Measurements from ENCODE around the gene LRRC32. TPM values are rescaled to one million over a fixed set of nuclear protein-coding genes. Genes with fewer than 3 reads are reported as not detected.

The LRRC32 gene
- total RNA-seq, 4 donors from 2014 or later: 14.5 to 35.5 (median 23.4) TPM

- in situ Hi-C loops (cut with MboI; ENCODE audit: low sequenced_read_pairs in 4 of 4): no loop called here
- H3K27ac ChIP-seq: peak overlapping the region in 3 of 4 donors; percentile 42 to 67 (median 64)
- intact Hi-C loops (cut with DNase I; ENCODE audit: low total_unique reads): no loop called here
- no peak for ATAC-seq
- H3K4me3 ChIP-seq: no peak overlapping the region
- DNase-seq: no peak
- no peaks in the 10 kb centered on the region for H3K9me3 ChIP-seq
- peaks cover 0 to 3% of the 10 kb centered on the region in 2 donors for H3K4me1 ChIP-seq
- peaks cover 0 to 5% of the 10 kb centered on the region in 2 donors for H3K36me3 ChIP-seq
- H3K27me3 ChIP-seq: no peaks in the 10 kb centered on the region
- TF ChIP-seq POLR2A (IDR thresholded peaks at IDR 0.05): no peak
- TF ChIP-seq CTCF (IDR thresholded peaks at IDR 0.05 in 4 of 5, conservative IDR thresholded peaks at IDR 0.05 in 1 of 5): no peak
These were observed 13.9 kb downstream of the LRRC32 start for GRCh38 chr11:76656571-76657081.

- Histone ChIP-seq H3K27ac (peak overlapping the region in 3 of 4 donors; percentile 64 to 67 (median 66)), H3K4me3 (no peak overlapping the region), H3K36me3 (peaks cover 0 to 5% of the 10 kb centered on the region in 2 donors), H3K9me3 (no peaks in the 10 kb centered on the region), H3K4me1 (peaks cover 0 to 3% of the 10 kb centered on the region in 2 donors), H3K27me3 (no peaks in the 10 kb centered on the region)
- in situ Hi-C loops (cut with MboI; ENCODE audit: low sequenced_read_pairs in 4 of 4) (no loop called here), intact Hi-C loops (cut with DNase I; ENCODE audit: low total_unique reads) (no loop called here)
- TF ChIP-seq CTCF (IDR thresholded peaks at IDR 0.05 in 4 of 5, conservative IDR thresholded peaks at IDR 0.05 in 1 of 5) (no peak), POLR2A (IDR thresholded peaks at IDR 0.05) (no peak)
- ATAC-seq: no peak
- no peak for DNase-seq
These were observed 14.5 kb downstream of the LRRC32 start for GRCh38 chr11:76656050-76656531.

- no peaks in the 10 kb centered on the region for H3K27me3 ChIP-seq
- H3K9me3 ChIP-seq: no peaks in the 10 kb centered on the region
- ATAC-seq (no peak), DNase-seq (no peak)
- intact Hi-C loops (cut with DNase I; ENCODE audit: low total_unique reads) (no loop called here), in situ Hi-C loops (cut with MboI; ENCODE audit: low sequenced_read_pairs in 4 of 4) (no loop called here)
- H3K36me3 ChIP-seq: peaks cover 0 to 5% of the 10 kb centered on the region in 2 donors
- H3K4me3 ChIP-seq: no peak overlapping the region
- H3K27ac ChIP-seq: peak overlapping the region; percentile 44 to 67 (median 65)
- TF ChIP-seq POLR2A (IDR thresholded peaks at IDR 0.05) (no peak), CTCF (IDR thresholded peaks at IDR 0.05 in 4 of 5, conservative IDR thresholded peaks at IDR 0.05 in 1 of 5) (no peak)
- H3K4me1 ChIP-seq: peaks cover 0 to 3% of the 10 kb centered on the region in 2 donors
These were observed 15.0 kb downstream of the LRRC32 start for GRCh38 chr11:76655501-76656049.

- Histone ChIP-seq H3K27ac (peak overlapping the region; percentile 44 to 67 (median 65)), H3K36me3 (peaks cover 0 to 5% of the 10 kb centered on the region in 2 donors), H3K9me3 (no peaks in the 10 kb centered on the region), H3K27me3 (no peaks in the 10 kb centered on the region), H3K4me3 (no peak overlapping the region), H3K4me1 (peaks cover 3% of the 10 kb centered on the region in 2 donors)
- intact Hi-C loops (cut with DNase I; ENCODE audit: low total_unique reads): no loop called here
- in situ Hi-C loops (cut with MboI; ENCODE audit: low sequenced_read_pairs in 4 of 4): no loop called here
- ATAC-seq (no peak), DNase-seq (no peak)
- no peak for TF ChIP-seq CTCF (IDR thresholded peaks at IDR 0.05 in 4 of 5, conservative IDR thresholded peaks at IDR 0.05 in 1 of 5)
- TF ChIP-seq POLR2A (IDR thresholded peaks at IDR 0.05): no peak
These were observed 15.6 kb downstream of the LRRC32 start for GRCh38 chr11:76654980-76655379.
